Esophagus (tissue), 2 donors: ENCODE results near the gene IER3IP1. TPM values are rescaled to one million over a fixed set of nuclear protein-coding genes. Genes with fewer than 3 reads are reported as not detected.
A peak's percentile ranks its signal among the peaks of the same experiment; 100 is the strongest.
"Not testable (repeated sequence)": the region's sequence is repeated elsewhere in the genome, so short reads cannot be mapped to it uniquely, and the experiment has no call there.

Experiments
- H3K27ac ChIP-seq, 2 donors: one replicate each; pipeline ENCODE4 v1.5.1; 2013; ENCODE audit warnings: low read depth in 2 of 2, mild to moderate bottlenecking in 2 of 2, inconsistent platforms in 1 of 2, low read length in 1 of 2, moderate library complexity in 1 of 2
- H3K27me3 ChIP-seq, 2 donors: one replicate each; pipeline ENCODE4 v1.6.1; 2013; ENCODE audit warnings: low read length in 2 of 2, control low read depth in 1 of 2, mild to moderate bottlenecking in 1 of 2; ENCODE audit not compliant: insufficient read depth in 2 of 2, control insufficient read depth in 1 of 2
- H3K36me3 ChIP-seq, 2 donors: one replicate each; pipeline ENCODE4 v1.6.1; 2013; ENCODE audit warnings: low read length in 1 of 2; ENCODE audit not compliant: control insufficient read depth in 2 of 2, insufficient read depth in 2 of 2
- H3K4me1 ChIP-seq, 2 donors: one replicate each; pipeline ENCODE4 v1.6.1; 2013; ENCODE audit warnings: low read length in 1 of 2; ENCODE audit not compliant: control insufficient read depth in 2 of 2, insufficient read depth in 2 of 2
- H3K4me3 ChIP-seq, 2 donors: one replicate each; pipeline ENCODE4 v1.5.1; 2013; ENCODE audit warnings: low read length in 2 of 2, mild to moderate bottlenecking in 2 of 2, low read depth in 1 of 2, moderate library complexity in 1 of 2
- H3K9me3 ChIP-seq, 2 donors: one replicate each; pipeline ENCODE4 v1.6.1; 2013; ENCODE audit warnings: mild to moderate bottlenecking in 2 of 2, low read depth in 1 of 2, low read length in 1 of 2, moderate library complexity in 1 of 2; ENCODE audit not compliant: control insufficient read depth in 2 of 2, insufficient read depth in 1 of 2
- WGBS, 2 donors: extraction: QIAGEN DNeasy Blood & Tissue Kit; methylation state at CpG; one replicate each; pipeline ENCODE4 v1.1.7; 2013; 5-methylcytosine and 5-hydroxymethylcytosine counted together
- polyA plus RNA-seq, 2 donors: library from polyadenylated mRNA; stranded (reverse); fragments of 200-250 nt; gene quantifications; one replicate each; pipeline ENCODE4 v1.2.3, GENCODE V29; 2013
- donor health status: healthy with polysubstance abuse.
- donor health status: Bipolar disorder and iron deficiency.

The IER3IP1 gene
- polyA plus RNA-seq, 2 donors = 8.8 to 10.6 TPM

- H3K27me3 ChIP-seq = no peaks in the 10 kb centered on the region
Observed at GRCh38 chr18:47184419-47185050, 8.4 kb upstream of the IER3IP1 start.

GRCh38 chr18:47182156-47182555, 6.0 kb upstream of the IER3IP1 start:
- not testable (repeated sequence) for H3K9me3 ChIP-seq, H3K4me3 ChIP-seq, H3K36me3 ChIP-seq, H3K27ac ChIP-seq, H3K4me1 ChIP-seq, H3K27me3 ChIP-seq
- WGBS, 2 donors = 83% methylated on average over 5 of the region's 5 CpGs

More at GRCh38 chr18:47184419-47185050, 8.4 kb upstream of the IER3IP1 start:
- Histone ChIP-seq H3K4me1 (no peaks in the 10 kb centered on the region), H3K9me3 (peaks cover 0 to 4% of the 10 kb centered on the region in 2 donors), H3K4me3 (no peak overlapping the region), H3K36me3 (no peaks in the 10 kb centered on the region), H3K27ac (no peak overlapping the region)
- WGBS, 2 donors = 85 to 89% methylated on average over 5 of the region's 5 CpGs

DNA sequence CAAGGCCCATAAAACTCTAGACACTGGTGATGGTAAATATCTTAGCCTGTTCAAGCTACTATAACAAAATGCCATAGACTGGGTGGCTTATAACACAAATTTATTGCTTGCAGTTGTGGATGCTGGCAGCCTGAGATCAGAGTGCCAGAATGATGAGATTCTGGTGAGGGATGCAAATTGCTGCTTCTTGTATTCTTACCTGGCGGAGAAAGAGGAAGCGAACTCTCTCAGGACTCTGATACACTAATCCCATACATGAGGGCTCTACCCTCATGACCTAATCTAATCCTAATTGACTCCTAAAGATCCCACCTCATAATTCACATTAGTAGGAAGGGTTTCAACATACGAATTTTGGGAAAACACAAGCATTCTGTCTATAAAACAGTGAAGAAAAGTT, 4.6 kb upstream of the IER3IP1 start:
- no peaks in the 10 kb centered on the region for H3K36me3 ChIP-seq
- H3K4me1 ChIP-seq = no peaks in the 10 kb centered on the region
- H3K9me3 ChIP-seq = peaks cover 0 to 4% of the 10 kb centered on the region in 2 donors
- no peak overlapping the region for H3K27ac ChIP-seq
- H3K4me3 ChIP-seq = no peak overlapping the region
- 80 to 81% methylated on average over 3 of the region's 3 CpGs for WGBS, 2 donors
- no peaks in the 10 kb centered on the region for H3K27me3 ChIP-seq

- no peaks in the 10 kb centered on the region for H3K36me3 ChIP-seq
- H3K9me3 ChIP-seq = peaks cover 0 to under 1% of the 10 kb centered on the region in 2 donors
- H3K4me3 ChIP-seq = no peak overlapping the region
- no peak overlapping the region for H3K27ac ChIP-seq
- H3K27me3 ChIP-seq = no peaks in the 10 kb centered on the region
- H3K4me1 ChIP-seq = peaks cover 0 to under 1% of the 10 kb centered on the region in 2 donors
- 34 to 36% methylated on average over 4 of the region's 4 CpGs for WGBS, 2 donors
Observed at GRCh38 chr18:47179520-47179919, 3.4 kb upstream of the IER3IP1 start.

DNA sequence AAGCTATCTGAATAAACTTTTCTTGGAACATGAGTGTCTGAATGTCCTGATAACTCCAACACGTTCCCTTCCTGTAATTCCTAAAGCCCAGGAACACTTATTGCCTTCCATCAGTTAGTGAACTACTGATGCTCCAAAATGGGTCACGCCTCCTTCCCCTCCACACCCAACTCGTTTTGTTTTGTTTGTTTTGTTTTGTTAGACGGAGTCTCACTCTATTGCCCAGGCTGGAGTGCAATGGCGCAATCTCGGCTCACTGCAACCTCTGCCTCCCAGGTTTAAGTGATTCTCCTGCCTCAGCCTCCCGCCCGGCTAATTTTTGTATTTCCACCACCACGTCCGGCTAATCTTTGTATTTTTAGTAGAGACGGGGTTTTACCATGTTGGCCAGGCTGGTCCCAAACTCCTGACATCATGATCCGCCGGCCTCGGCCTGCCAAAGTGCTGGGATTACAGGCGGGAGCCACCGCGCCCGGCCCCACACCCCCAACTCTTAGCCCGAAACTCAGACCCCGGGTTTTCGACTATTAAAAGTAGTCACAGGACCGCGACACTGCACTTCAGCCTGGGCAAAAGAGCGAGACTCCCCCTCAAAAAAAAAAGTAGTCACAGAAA, 774 bp downstream of the IER3IP1 start:
- 3% methylated on average over 24 of the region's 24 CpGs for WGBS, 2 donors
- peak overlapping the region in 1 of 2 donors; percentile 57 for H3K27ac ChIP-seq
- H3K36me3 ChIP-seq = no peaks in the 10 kb centered on the region
- H3K27me3 ChIP-seq = no peaks in the 10 kb centered on the region
- peak overlapping the region; percentile 82 to 100 for H3K4me3 ChIP-seq
- H3K4me1 ChIP-seq = peaks cover 0 to 2% of the 10 kb centered on the region in 2 donors
- H3K9me3 ChIP-seq = no peaks in the 10 kb centered on the region

GRCh38 chr18:47174545-47175116, 1.5 kb downstream of the IER3IP1 start:
- peak overlapping the region in 1 of 2 donors; percentile 100 for H3K4me3 ChIP-seq

GRCh38 chr18:47172476-47172875, 3.7 kb downstream of the IER3IP1 start:
- no peaks in the 10 kb centered on the region for H3K27me3 ChIP-seq
- H3K36me3 ChIP-seq = no peaks in the 10 kb centered on the region
- H3K27ac ChIP-seq = no peak overlapping the region
- 82 to 87% methylated on average over 2 of the region's 2 CpGs for WGBS, 2 donors
- no peaks in the 10 kb centered on the region for H3K9me3 ChIP-seq
- H3K4me3 ChIP-seq = no peak overlapping the region
- peaks cover 0 to 2% of the 10 kb centered on the region in 2 donors for H3K4me1 ChIP-seq

More at GRCh38 chr18:47174545-47175116, 1.5 kb downstream of the IER3IP1 start:
- Histone ChIP-seq H3K9me3 (no peaks in the 10 kb centered on the region), H3K27ac (no peak overlapping the region), H3K36me3 (no peaks in the 10 kb centered on the region), H3K27me3 (no peaks in the 10 kb centered on the region), H3K4me1 (peaks cover 0 to 2% of the 10 kb centered on the region in 2 donors)
- WGBS, 2 donors = 66 to 71% methylated on average over 13 of the region's 13 CpGs

DNA sequence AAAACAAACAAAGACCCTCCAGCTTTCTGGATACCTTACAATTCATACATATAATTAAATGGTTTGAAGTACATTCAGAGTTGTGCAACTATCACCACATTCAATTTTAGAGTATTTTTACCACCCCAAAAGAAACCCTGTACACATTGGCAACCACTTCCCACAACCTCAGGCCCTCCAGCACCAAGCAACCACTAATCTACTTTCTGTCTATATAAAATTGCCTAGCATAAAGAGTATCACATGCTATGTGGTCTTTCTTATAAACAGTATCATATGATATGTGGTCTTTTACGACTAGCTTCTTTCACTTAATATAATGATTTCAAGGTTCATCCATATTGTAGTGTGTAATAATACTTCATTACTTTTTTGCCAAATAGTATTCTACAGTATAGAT, 7.3 kb downstream of the IER3IP1 start:
- WGBS, 2 donors = 80 to 89% methylated on average over 1 of the region's 1 CpG
- Histone ChIP-seq H3K9me3 (no peaks in the 10 kb centered on the region), H3K27ac (no peak overlapping the region), H3K36me3 (no peaks in the 10 kb centered on the region), H3K4me1 (no peaks in the 10 kb centered on the region), H3K27me3 (no peaks in the 10 kb centered on the region), H3K4me3 (no peak overlapping the region)

GRCh38 chr18:47168509-47168908, 7.7 kb downstream of the IER3IP1 start:
- H3K4me3 ChIP-seq = no peak overlapping the region
- H3K4me1 ChIP-seq = no peaks in the 10 kb centered on the region
- H3K27me3 ChIP-seq = no peaks in the 10 kb centered on the region
- H3K9me3 ChIP-seq = no peaks in the 10 kb centered on the region
- no peak overlapping the region for H3K27ac ChIP-seq
- H3K36me3 ChIP-seq = no peaks in the 10 kb centered on the region

GRCh38 chr18:47166294-47166693, 9.9 kb downstream of the IER3IP1 start:
- Histone ChIP-seq H3K4me3 (no peak overlapping the region), H3K36me3 (no peaks in the 10 kb centered on the region), H3K9me3 (no peaks in the 10 kb centered on the region), H3K27ac (no peak overlapping the region), H3K4me1 (no peaks in the 10 kb centered on the region), H3K27me3 (no peaks in the 10 kb centered on the region)
- 77 to 84% methylated on average over 2 of the region's 2 CpGs for WGBS, 2 donors
